GM12872 (cell line): ENCODE results near the gene CDKN2C.

Experiments
- TF ChIP-seq, protein P1 (sequence below): IDR thresholded peaks from 3 replicates; pipeline ENCODE4 v1.5.1; 2011; ENCODE audit warnings: low read depth, mild to moderate bottlenecking, low read length, moderate library complexity; ENCODE audit not compliant: insufficient read depth

Gene CDKN2C

DNA sequence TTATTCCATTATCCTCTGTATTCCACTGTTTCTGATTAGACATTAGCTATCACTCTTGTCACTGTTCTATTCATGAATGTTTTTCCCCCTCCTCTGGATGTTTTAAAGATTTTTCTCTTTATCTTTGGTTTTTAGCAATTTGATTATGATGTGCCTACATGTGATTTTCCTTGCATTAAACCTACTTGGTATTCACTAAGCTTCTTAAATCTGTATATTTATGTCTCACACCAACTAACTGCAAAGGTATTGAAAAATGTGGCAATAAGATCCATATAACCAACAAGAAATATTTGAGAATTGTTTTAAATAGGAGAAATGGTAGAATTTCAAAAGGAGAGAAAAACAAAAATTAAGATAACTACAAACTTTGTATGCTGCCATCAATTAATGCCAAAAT lies 35.2 kb upstream of the CDKN2C start:
- TF ChIP-seq, protein P1, sequence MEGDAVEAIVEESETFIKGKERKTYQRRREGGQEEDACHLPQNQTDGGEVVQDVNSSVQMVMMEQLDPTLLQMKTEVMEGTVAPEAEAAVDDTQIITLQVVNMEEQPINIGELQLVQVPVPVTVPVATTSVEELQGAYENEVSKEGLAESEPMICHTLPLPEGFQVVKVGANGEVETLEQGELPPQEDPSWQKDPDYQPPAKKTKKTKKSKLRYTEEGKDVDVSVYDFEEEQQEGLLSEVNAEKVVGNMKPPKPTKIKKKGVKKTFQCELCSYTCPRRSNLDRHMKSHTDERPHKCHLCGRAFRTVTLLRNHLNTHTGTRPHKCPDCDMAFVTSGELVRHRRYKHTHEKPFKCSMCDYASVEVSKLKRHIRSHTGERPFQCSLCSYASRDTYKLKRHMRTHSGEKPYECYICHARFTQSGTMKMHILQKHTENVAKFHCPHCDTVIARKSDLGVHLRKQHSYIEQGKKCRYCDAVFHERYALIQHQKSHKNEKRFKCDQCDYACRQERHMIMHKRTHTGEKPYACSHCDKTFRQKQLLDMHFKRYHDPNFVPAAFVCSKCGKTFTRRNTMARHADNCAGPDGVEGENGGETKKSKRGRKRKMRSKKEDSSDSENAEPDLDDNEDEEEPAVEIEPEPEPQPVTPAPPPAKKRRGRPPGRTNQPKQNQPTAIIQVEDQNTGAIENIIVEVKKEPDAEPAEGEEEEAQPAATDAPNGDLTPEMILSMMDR: no peak

DNA sequence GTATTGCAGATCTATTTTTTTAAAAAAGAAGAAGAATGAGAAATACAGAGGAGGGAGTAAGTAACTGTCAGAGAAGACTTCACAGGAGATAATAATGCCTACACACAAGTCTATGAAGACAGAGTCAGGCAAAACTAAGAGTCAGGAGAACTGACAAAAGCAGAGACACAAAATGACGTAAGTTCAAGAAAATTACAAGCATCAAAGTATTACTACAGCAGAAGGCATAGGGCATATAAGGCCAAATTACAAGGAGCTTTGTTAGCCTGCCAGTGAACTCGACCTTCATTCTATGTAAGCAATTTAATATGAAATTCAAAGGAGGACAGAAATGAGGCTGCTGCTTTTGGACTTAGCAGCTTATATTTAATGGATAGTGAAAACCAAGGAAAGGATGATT lies 33.7 kb upstream of the CDKN2C start:
- TF ChIP-seq, protein P1: no peak

DNA sequence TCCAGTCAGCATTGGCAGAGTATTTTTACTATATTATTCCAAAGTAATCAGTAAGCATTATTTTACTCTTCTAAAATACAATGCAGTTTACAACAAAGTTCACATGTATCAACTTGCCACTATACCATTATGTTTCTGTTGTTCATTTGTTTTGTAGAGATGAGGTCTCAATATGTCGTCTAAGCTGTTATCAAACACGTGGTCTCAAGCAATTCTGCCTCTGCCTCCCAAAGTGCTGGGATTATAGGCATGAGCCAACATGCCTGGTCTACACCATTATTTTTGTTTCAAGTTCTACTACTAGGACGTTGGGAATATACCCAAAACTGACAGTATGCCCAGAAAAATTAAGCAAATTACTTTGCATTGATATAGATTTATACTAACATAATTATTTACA lies 29.8 kb upstream of the CDKN2C start:
- TF ChIP-seq, protein P1: no peak

DNA sequence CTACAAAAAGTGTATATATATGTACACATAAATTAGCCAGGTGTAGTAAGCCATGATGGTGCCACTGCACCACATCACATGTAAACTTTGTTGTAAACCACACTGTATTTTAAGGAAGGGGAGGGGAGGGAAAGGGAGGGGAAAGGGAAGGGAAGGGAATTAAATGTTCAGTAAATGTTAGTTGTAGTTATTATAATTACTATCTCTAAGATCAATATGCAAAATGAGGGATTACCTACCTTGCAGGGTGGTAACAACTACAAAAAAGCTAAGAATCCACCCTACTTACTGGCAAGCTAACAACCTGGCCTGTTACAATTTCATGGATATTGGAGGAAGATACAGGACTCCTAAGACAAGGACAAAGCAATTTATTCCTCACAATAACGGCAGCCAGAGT lies 27.7 kb upstream of the CDKN2C start:
- TF ChIP-seq, protein P1: no peak

DNA sequence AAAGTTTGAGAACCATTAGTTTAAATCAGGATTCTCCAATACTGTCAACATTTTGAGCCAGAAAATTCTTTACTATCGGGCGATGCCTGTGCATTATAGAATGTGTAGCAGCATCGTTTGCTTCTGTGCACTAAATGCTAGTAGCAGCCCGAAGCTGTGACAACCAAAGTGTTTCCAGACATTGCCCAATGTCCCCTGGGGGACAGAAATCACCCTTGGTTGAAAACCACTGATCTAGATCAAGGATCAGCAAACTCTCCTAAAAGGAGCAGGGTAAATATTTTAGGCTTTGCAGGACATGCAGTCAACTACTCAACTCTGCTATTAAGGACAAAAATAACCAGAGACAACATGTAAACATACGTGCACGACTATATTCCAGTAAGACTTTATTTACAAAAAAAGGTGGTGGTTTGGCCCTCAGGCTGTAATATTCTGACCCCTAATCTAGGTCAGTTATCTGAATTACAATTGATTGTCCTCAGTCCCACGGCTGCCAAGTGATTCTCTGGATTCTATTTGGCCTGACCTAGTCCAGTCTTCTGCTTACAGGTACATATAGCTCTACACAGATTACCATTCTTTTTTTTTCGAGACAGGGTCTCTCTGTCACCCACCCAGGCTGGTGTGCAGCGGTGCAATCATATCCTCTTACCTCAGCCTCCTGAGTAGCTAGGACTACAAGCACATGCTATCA lies 20.6 kb upstream of the CDKN2C start:
- TF ChIP-seq, protein P1: no peak

DNA sequence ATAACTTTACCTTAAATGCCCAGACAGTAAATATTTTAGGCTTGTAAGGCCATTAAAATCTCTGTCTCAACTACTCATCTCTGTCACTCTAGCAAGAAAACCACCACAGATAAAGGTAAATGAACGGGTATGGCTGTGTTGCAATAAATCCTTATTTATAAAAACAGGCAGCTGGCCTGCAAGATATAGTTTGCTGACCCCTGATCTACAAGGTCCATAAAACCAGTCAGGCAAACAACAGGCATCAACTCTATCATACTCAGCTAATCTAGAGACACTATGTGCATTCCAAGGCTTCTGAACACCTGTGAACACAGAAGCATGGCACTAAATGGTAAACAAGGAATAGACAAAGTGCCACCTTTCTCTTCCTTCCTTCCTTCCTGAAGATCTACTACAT lies 19.6 kb upstream of the CDKN2C start:
- TF ChIP-seq, protein P1: no peak

DNA sequence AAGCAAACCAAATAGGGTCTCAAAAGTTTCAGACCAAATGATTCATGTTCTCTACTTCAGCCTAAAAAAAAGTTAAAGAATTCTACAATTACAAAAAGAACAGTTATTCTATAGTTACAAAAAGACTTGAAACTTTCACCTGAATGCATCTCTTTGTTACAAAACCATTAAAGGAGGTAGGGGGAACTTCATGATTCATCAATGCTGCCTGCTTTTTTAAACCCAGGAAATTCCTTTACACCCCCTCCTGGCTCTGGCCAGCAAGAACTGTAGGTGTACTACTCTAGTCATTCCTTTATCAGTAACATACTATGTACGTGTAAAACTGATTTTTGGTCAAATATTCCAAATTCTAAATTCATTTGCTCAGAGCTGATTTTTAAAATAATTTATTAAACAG lies 14.9 kb upstream of the CDKN2C start:
- TF ChIP-seq, protein P1: no peak
